GM06990 (cell line): ENCODE data around the gene SERPINB8.

ENCODE experiments used
- DNase-seq: peaks from one replicate; pipeline ENCODE4 v3.0.0-alpha.2; 2011; ENCODE audit not compliant: insufficient read length; ENCODE audit errors: extremely low read depth
- H3K27me3 ChIP-seq: replicated peaks from 2 replicates; pipeline ENCODE4 v1.6.0; 2011; ENCODE audit warnings: low read length; ENCODE audit not compliant: control insufficient read depth, insufficient read depth
- H3K36me3 ChIP-seq: 2 replicates; pipeline ENCODE4 v1.5.1; 2011; ENCODE audit warnings: low read length; ENCODE audit not compliant: control insufficient read depth, insufficient read depth
- H3K4me3 ChIP-seq: replicated peaks from 2 replicates; pipeline ENCODE4 v1.5.1; 2011; ENCODE audit warnings: low read depth, mild to moderate bottlenecking, control low read depth, low read length
- CTCF ChIP-seq: IDR thresholded peaks from 2 replicates; pipeline ENCODE4 v1.5.1; 2011; ENCODE audit warnings: low read length, control low read depth, mild to moderate bottlenecking, inconsistent platforms; ENCODE audit not compliant: insufficient read depth, poor library complexity, severe bottlenecking

The SERPINB8 gene

GRCh38 chr18:64026350-64026749 lies 56.5 kb downstream of the SERPINB8 start:
- DNase-seq = no peak
- TF ChIP-seq CTCF = no peak
- Histone ChIP-seq H3K27me3 (no peaks in the 10 kb centered on the region), H3K36me3 (no peaks in the 10 kb centered on the region), H3K4me3 (no peak overlapping the region)

- no peaks in the 10 kb centered on the region for H3K36me3 ChIP-seq
- no peaks in the 10 kb centered on the region for H3K27me3 ChIP-seq
- TF ChIP-seq CTCF = no peak
- DNase-seq = peak; percentile 16
- H3K4me3 ChIP-seq = no peak overlapping the region
Observed at GRCh38 chr18:64027931-64028695, 58.2 kb downstream of the SERPINB8 start.

GRCh38 chr18:64029096-64029495 lies 59.2 kb downstream of the SERPINB8 start:
- TF ChIP-seq CTCF = no peak
- Histone ChIP-seq H3K4me3 (no peak overlapping the region), H3K36me3 (no peaks in the 10 kb centered on the region), H3K27me3 (no peaks in the 10 kb centered on the region)
- DNase-seq = no peak

GRCh38 chr18:64031411-64031810 lies 61.5 kb downstream of the SERPINB8 start:
- Histone ChIP-seq H3K4me3 (no peak overlapping the region), H3K27me3 (no peaks in the 10 kb centered on the region), H3K36me3 (no peaks in the 10 kb centered on the region)
- TF ChIP-seq CTCF = no peak
- DNase-seq = no peak

- H3K27me3 ChIP-seq = no peaks in the 10 kb centered on the region
- TF ChIP-seq CTCF = no peak
- no peak overlapping the region for H3K4me3 ChIP-seq
- H3K36me3 ChIP-seq = no peaks in the 10 kb centered on the region
- no peak for DNase-seq
Observed at GRCh38 chr18:64032312-64032711, 62.4 kb downstream of the SERPINB8 start.

- DNase-seq = no peak
- H3K27me3 ChIP-seq = no peaks in the 10 kb centered on the region
- no peaks in the 10 kb centered on the region for H3K36me3 ChIP-seq
- TF ChIP-seq CTCF = peak; percentile 52
- H3K4me3 ChIP-seq = no peak overlapping the region
Observed at GRCh38 chr18:64037812-64038414, 68.0 kb downstream of the SERPINB8 start.
